WTC11 (cell line): ENCODE results near the gene GRM1. TPM values are rescaled to one million over a fixed set of nuclear protein-coding genes. Genes with fewer than 3 reads are reported as not detected.

Experiments
- ATAC-seq: fragments of 200-7000 bp; cut with Tn5 transposase; 2 replicates; pipeline ENCODE4 v1.10.0; 2021; ENCODE audit warnings: mild to moderate bottlenecking, moderate library complexity
- CTCF ChIA-PET: fragments of 300-600 bp; sonication (Branson Sonifier 250); formaldehyde crosslinking; loops from one replicate; lab custom pipeline; 2021; ENCODE audit warnings: antibody characterized with exemption; lab: Charles Lee
- POLR2A ChIA-PET: fragments of 350-600 bp; sonication (Branson Sonifier 250); formaldehyde crosslinking; loops from one replicate; lab custom pipeline; 2021; ENCODE audit warnings: antibody characterized with exemption; lab: Charles Lee
- DNase-seq: peaks from one replicate; pipeline ENCODE4 v3.0.0; 2021; ENCODE audit warnings: low spot score
- H3K27ac Mint-ChIP-seq: 2 replicates; pipeline ENCODE4 v1.8.0; 2021; ENCODE audit warnings: mixed read lengths
- H3K27me3 Mint-ChIP-seq: 2 replicates; pipeline ENCODE4 v1.8.0; 2021; ENCODE audit warnings: low read depth, mild to moderate bottlenecking, moderate library complexity, mixed read lengths
- H3K36me3 Mint-ChIP-seq: 2 replicates; pipeline ENCODE4 v1.8.0; 2021; ENCODE audit warnings: mixed read lengths
- H3K4me1 Mint-ChIP-seq: 2 replicates; pipeline ENCODE4 v1.8.0; 2022; ENCODE audit warnings: mixed read lengths
- H3K4me3 Mint-ChIP-seq: 2 replicates; pipeline ENCODE4 v1.8.0; 2021; ENCODE audit warnings: mild to moderate bottlenecking, moderate library complexity, mixed read lengths
- H3K9me3 Mint-ChIP-seq: 2 replicates; pipeline ENCODE4 v1.8.0; 2021; ENCODE audit warnings: mixed read lengths
- ATF2 ChIP-seq: sonication (generic); formaldehyde crosslinking; IDR thresholded peaks from 2 replicates; pipeline ENCODE4 v1.8.1; 2022; ENCODE audit warnings: low read depth, missing genetic modification reagents, borderline replicate concordance
- EMX1 ChIP-seq: fragments of 250-450 bp; sonication (Bioruptor Pico); IDR thresholded peaks from 2 replicates; pipeline ENCODE4 v1.8.0; 2021; ENCODE audit warnings: mild to moderate bottlenecking
- ETV6 ChIP-seq: sonication (generic); formaldehyde crosslinking; IDR thresholded peaks from 2 replicates; pipeline ENCODE4 v1.8.1; 2022; ENCODE audit warnings: mild to moderate bottlenecking, missing genetic modification reagents
- GTF2I ChIP-seq: fragments of 250-450 bp; sonication (Bioruptor Pico); conservative IDR thresholded peaks from 2 replicates; pipeline ENCODE4 v1.4.0; 2021; ENCODE audit warnings: mild to moderate bottlenecking
- HMGA2 ChIP-seq: fragments of 250-450 bp; sonication (Bioruptor Pico); IDR thresholded peaks from 2 replicates; pipeline ENCODE4 v1.4.0; 2021; ENCODE audit warnings: mild to moderate bottlenecking, moderate library complexity
- IRF1 ChIP-seq: sonication (generic); formaldehyde crosslinking; IDR thresholded peaks from 2 replicates; pipeline ENCODE4 v1.8.0; 2023; ENCODE audit warnings: missing genetic modification reagents
- JAZF1 ChIP-seq: fragments of 250-450 bp; sonication (Bioruptor Pico); IDR thresholded peaks from 2 replicates; pipeline ENCODE4 v1.9.0; 2021; ENCODE audit warnings: moderate library complexity, mild to moderate bottlenecking, inconsistent platforms
- JUN ChIP-seq: sonication (generic); formaldehyde crosslinking; IDR thresholded peaks from 2 replicates; pipeline ENCODE4 v1.8.0; 2023; ENCODE audit warnings: mild to moderate bottlenecking, missing genetic modification reagents
- OVOL2 ChIP-seq: fragments of 250-450 bp; sonication (Bioruptor Pico); IDR thresholded peaks from 2 replicates; pipeline ENCODE4 v1.9.0; 2021; ENCODE audit warnings: mild to moderate bottlenecking, borderline replicate concordance
- PRDM15 ChIP-seq: sonication (generic); formaldehyde crosslinking; IDR thresholded peaks from 2 replicates; pipeline ENCODE4 v1.8.0; 2022; ENCODE audit warnings: missing genetic modification reagents
- RORB ChIP-seq: fragments of 250-450 bp; sonication (Bioruptor Pico); IDR thresholded peaks from 2 replicates; pipeline ENCODE4 v1.9.0; 2021; ENCODE audit warnings: mild to moderate bottlenecking
- STAT6 ChIP-seq: sonication (generic); formaldehyde crosslinking; conservative IDR thresholded peaks from 2 replicates; pipeline ENCODE4 v1.8.1; 2023; ENCODE audit warnings: mild to moderate bottlenecking, low read depth, missing genetic modification reagents, moderate library complexity
- TP53 ChIP-seq: sonication (generic); formaldehyde crosslinking; IDR thresholded peaks from 2 replicates; pipeline ENCODE4 v1.8.1; 2023; ENCODE audit warnings: mild to moderate bottlenecking, missing genetic modification reagents
- ZBTB21 ChIP-seq: sonication (generic); formaldehyde crosslinking; IDR thresholded peaks from 2 replicates; pipeline ENCODE4 v1.8.1; 2023; ENCODE audit warnings: mild to moderate bottlenecking, missing genetic modification reagents, borderline replicate concordance
- ZBTB43 ChIP-seq: sonication (generic); formaldehyde crosslinking; IDR thresholded peaks from 2 replicates; pipeline ENCODE4 v1.8.1; 2023; ENCODE audit warnings: mild to moderate bottlenecking, missing genetic modification reagents
- ZNF263 ChIP-seq: sonication (generic); formaldehyde crosslinking; IDR thresholded peaks from 2 replicates; pipeline ENCODE4 v1.8.1; 2022; ENCODE audit warnings: low read depth, mild to moderate bottlenecking, moderate library complexity, missing genetic modification reagents
- ZNF317 ChIP-seq: sonication (generic); formaldehyde crosslinking; IDR thresholded peaks from 2 replicates; pipeline ENCODE4 v1.8.1; 2023; ENCODE audit warnings: low read depth, mild to moderate bottlenecking, moderate library complexity, missing genetic modification reagents, borderline replicate concordance
- ZNF532 ChIP-seq: fragments of 250-450 bp; sonication (Bioruptor Pico); IDR thresholded peaks from 2 replicates; pipeline ENCODE4 v1.9.0; 2021; ENCODE audit warnings: mild to moderate bottlenecking, borderline replicate concordance
- total RNA-seq: library from RNA; stranded (reverse); gene quantifications from 3 replicates; pipeline ENCODE4 v1.2.3, GENCODE V29; 2021

Gene GRM1
- total RNA-seq, 1 experiment from 2014 or later: 0.46 TPM

GRCh38 chr6:146224988-146225387 lies 196.1 kb downstream of the GRM1 start:
- no peak for ATAC-seq
- DNase-seq: no peak
- no peak for TF ChIP-seq ZBTB43 (CRISPR knock-in tag)
- TF ChIP-seq HMGA2 (CRISPR knock-in tag): no peak
- TF ChIP-seq STAT6 (CRISPR knock-in tag): no peak
- TF ChIP-seq OVOL2 (CRISPR knock-in tag): no peak
- no peak for TF ChIP-seq JAZF1 (CRISPR knock-in tag)
- no peak for TF ChIP-seq PRDM15 (CRISPR knock-in tag)
- no peak for TF ChIP-seq TP53 (CRISPR knock-in tag)
- no peak for TF ChIP-seq ZNF263 (CRISPR knock-in tag)
- no peak for TF ChIP-seq ZBTB21 (CRISPR knock-in tag)
- TF ChIP-seq JUN (CRISPR knock-in tag): no peak
- Mint-ChIP-seq H3K4me1 (0 out of 2 replicates have a peak, but pooled peaks cover 4% of the 10 kb centered on the region), H3K36me3 (no peaks in the 10 kb centered on the region), H3K4me3 (no peak overlapping the region), H3K27me3 (no peaks in the 10 kb centered on the region), H3K9me3 (peaks cover 4% of the 10 kb centered on the region), H3K27ac (no peak overlapping the region; the same call in 1 of the 2 replicates)
- CTCF ChIA-PET: no interaction called here
- POLR2A ChIA-PET: no interaction called here

GRCh38 chr6:146240322-146240721 lies 211.5 kb downstream of the GRM1 start:
- no peaks in the 10 kb centered on the region for H3K4me1 Mint-ChIP-seq
- peaks cover 25% of the 10 kb centered on the region for H3K9me3 Mint-ChIP-seq
- no peak overlapping the region for H3K4me3 Mint-ChIP-seq
- ChIA-PET POLR2A (no interaction called here), CTCF (no interaction called here)
- no peak for ATAC-seq
- H3K27me3 Mint-ChIP-seq: no peaks in the 10 kb centered on the region
- no peak overlapping the region for H3K27ac Mint-ChIP-seq
- no peak for DNase-seq
- no peak for TF ChIP-seq EMX1 (CRISPR knock-in tag)
- TF ChIP-seq ZNF317: no peak
- no peak for TF ChIP-seq GTF2I (CRISPR knock-in tag)
- TF ChIP-seq ATF2 (CRISPR knock-in tag): no peak
- TF ChIP-seq ETV6 (CRISPR knock-in tag): no peak
- TF ChIP-seq ZNF532 (CRISPR knock-in tag): no peak
- no peak for TF ChIP-seq RORB (CRISPR knock-in tag)
- TF ChIP-seq IRF1 (CRISPR knock-in tag): no peak
- H3K36me3 Mint-ChIP-seq: peaks cover 14% of the 10 kb centered on the region
